A549 (cell line): Measurements from ENCODE around the gene USP49. TPM values are rescaled to one million over a fixed set of nuclear protein-coding genes. Genes with fewer than 3 reads are reported as not detected.

Experiments
- ATAC-seq, 2 experiments: fragments of 200-7000 bp in 1 of 2; fragments of >200 bp in 1 of 2; cut with Nextera tagmentation in 1 of 2; cut with Tn5 transposase in 1 of 2; 3 replicates each; pipeline versions ENCODE4 v1.8.0 to v1.9.1; 2018 to 2020; ENCODE audit warnings: mild to moderate bottlenecking in 1 of 2, moderate library complexity in 1 of 2
- CTCF ChIA-PET: fragments of 300-600 bp; sonication (Branson Sonifier 250); formaldehyde crosslinking; extraction: SDS; loops from one replicate; lab custom pipeline; 2021; ENCODE audit warnings: antibody characterized with exemption, inconsistent platforms; lab: Yijun Ruan, JAX
- POLR2A ChIA-PET: fragments of 350-600 bp; formaldehyde crosslinking; extraction: SDS; loops from one replicate; lab custom pipeline; 2021; ENCODE audit warnings: antibody characterized with exemption, inconsistent platforms; lab: Yijun Ruan, JAX
- DNase-seq, 2 experiments: peaks; one replicate each; pipeline versions ENCODE4 v3.0.0 to v3.0.0-alpha.2; 2011 to 2016; ENCODE audit warnings: low read depth in 1 of 2, low spot score in 1 of 2
- FAIRE-seq: peaks from 2 replicates; lab custom pipeline; 2011; peaks lifted over from hg19 to GRCh38; lab: Jason Lieb, UNC
- H3K27ac ChIP-seq, 2 experiments: fragments of >200 bp; sonication (Bioruptor Twin); formaldehyde crosslinking; 3 replicates each; pipeline ENCODE4 v1.5.1; 2016 to 2017
- H3K4me1 ChIP-seq: fragments of >200 bp; sonication (Bioruptor Twin); formaldehyde crosslinking; 3 replicates; pipeline ENCODE4 v1.6.1; 2016
- H3K4me2 ChIP-seq: fragments of >200 bp; sonication (Bioruptor Twin); formaldehyde crosslinking; 3 replicates; pipeline ENCODE4 v1.6.1; 2016
- H3K4me3 ChIP-seq: fragments of >200 bp; sonication (Bioruptor Twin); formaldehyde crosslinking; 3 replicates; pipeline ENCODE4 v1.5.1; 2016
- H3K9me3 ChIP-seq: fragments of >200 bp; sonication (Bioruptor Twin); formaldehyde crosslinking; 3 replicates; pipeline ENCODE4 v1.6.1; 2016
- BCL3 ChIP-seq: fragments of >200 bp; sonication (Bioruptor Twin); formaldehyde crosslinking; IDR thresholded peaks from 3 replicates; pipeline ENCODE4 v1.6.1; 2016
- BHLHE40 ChIP-seq: IDR thresholded peaks from 2 replicates; pipeline ENCODE4 v1.6.1; 2012; ENCODE audit warnings: low read depth, low read length, inconsistent platforms
- CBX2 ChIP-seq: fragments of 200-600 bp; sonication (generic); IDR thresholded peaks from 2 replicates; pipeline ENCODE4 v1.6.1; 2016; ENCODE audit warnings: low read depth, mild to moderate bottlenecking, borderline replicate concordance
- CBX8 ChIP-seq: fragments of 200-600 bp; sonication (generic); IDR thresholded peaks from 2 replicates; pipeline ENCODE4 v1.6.1; 2016
- EHF ChIP-seq: fragments of 250-450 bp; sonication (Bioruptor Pico); IDR thresholded peaks from 2 replicates; pipeline ENCODE4 v1.5.0; 2020; ENCODE audit warnings: mild to moderate bottlenecking
- EHMT2 ChIP-seq: fragments of 200-600 bp; sonication (generic); IDR thresholded peaks from 2 replicates; pipeline ENCODE4 v1.6.1; 2016; ENCODE audit warnings: antibody characterized with exemption, low read depth, mild to moderate bottlenecking, moderate library complexity
- ESRRA ChIP-seq: fragments of 150-350 bp; IDR thresholded peaks from 2 replicates; pipeline ENCODE4 v1.6.1; 2014; ENCODE audit warnings: mild to moderate bottlenecking, low read length, borderline replicate concordance
- FOSB ChIP-seq: fragments of 250-450 bp; sonication (Bioruptor Pico); IDR thresholded peaks from 2 replicates; pipeline ENCODE4 v1.5.0; 2020; ENCODE audit warnings: mild to moderate bottlenecking, moderate library complexity
- FOSL2 ChIP-seq, 2 experiments: fragments of 450-650 bp in 1 of 2; fragments of >200 bp in 1 of 2; sonication (Bioruptor Twin) in 1 of 2; formaldehyde crosslinking; IDR thresholded peaks; 2 replicates each; pipeline versions ENCODE4 v1.5.0 to v1.6.1; 2016 to 2020; ENCODE audit warnings: mild to moderate bottlenecking in 1 of 2, moderate library complexity in 1 of 2
- HDAC2 ChIP-seq: fragments of 200-600 bp; sonication (generic); IDR thresholded peaks from 2 replicates; pipeline ENCODE4 v1.6.1; 2016
- HEYL ChIP-seq: fragments of 250-450 bp; sonication (Bioruptor Pico); IDR thresholded peaks from 2 replicates; pipeline ENCODE4 v1.8.0; 2021; ENCODE audit warnings: mild to moderate bottlenecking, moderate library complexity
- HOXA7 ChIP-seq: fragments of 250-450 bp; sonication (Bioruptor Pico); IDR thresholded peaks from 2 replicates; pipeline ENCODE4 v1.5.0; 2020; ENCODE audit warnings: mild to moderate bottlenecking, moderate library complexity
- JUN ChIP-seq, 2 experiments: fragments of >200 bp; sonication (Bioruptor Twin); formaldehyde crosslinking; IDR thresholded peaks; 2 replicates in 1 of 2; 3 replicates in 1 of 2; pipeline ENCODE4 v1.6.1; 2016 to 2017
- JUNB ChIP-seq: fragments of >200 bp; sonication (Bioruptor Twin); formaldehyde crosslinking; IDR thresholded peaks from 2 replicates; pipeline ENCODE4 v1.6.1; 2016
- KDM1A ChIP-seq: fragments of 200-600 bp; sonication (generic); IDR thresholded peaks from 2 replicates; pipeline ENCODE4 v1.6.1; 2016; ENCODE audit warnings: low read depth, mild to moderate bottlenecking
- KDM5A ChIP-seq: fragments of 200-600 bp; sonication (generic); IDR thresholded peaks from 2 replicates; pipeline ENCODE4 v1.6.1; 2016; ENCODE audit warnings: antibody characterized with exemption, mild to moderate bottlenecking
- MYC ChIP-seq: IDR thresholded peaks from 2 replicates; pipeline ENCODE4 v1.6.1; 2012; ENCODE audit warnings: mild to moderate bottlenecking, inconsistent platforms, low read length, improper control_type of control experiment, borderline replicate concordance
- NPAS2 ChIP-seq: fragments of 250-450 bp; sonication (Bioruptor Pico); IDR thresholded peaks from 2 replicates; pipeline ENCODE4 v1.8.0; 2022; ENCODE audit warnings: mild to moderate bottlenecking, moderate library complexity, borderline replicate concordance
- PHF8 ChIP-seq: fragments of 200-600 bp; sonication (generic); IDR thresholded peaks from 2 replicates; pipeline ENCODE4 v1.6.1; 2016; ENCODE audit warnings: low read depth, mild to moderate bottlenecking, antibody characterized with exemption, moderate library complexity, borderline replicate concordance
- RAD21 ChIP-seq, 2 experiments: fragments of >200 bp in 1 of 2; sonication (Bioruptor Twin) in 1 of 2; formaldehyde crosslinking in 1 of 2; IDR thresholded peaks in 1 of 2; conservative IDR thresholded peaks in 1 of 2; 2 replicates in 1 of 2; 3 replicates in 1 of 2; pipeline ENCODE4 v1.6.1; 2012 to 2018; ENCODE audit warnings: inconsistent platforms in 1 of 2
- RFX5 ChIP-seq: fragments of 450-650 bp; IDR thresholded peaks from 2 replicates; pipeline ENCODE4 v1.7.1; 2014; ENCODE audit warnings: antibody characterized with exemption, mild to moderate bottlenecking, moderate library complexity
- SMC3 ChIP-seq: fragments of >200 bp; sonication (Bioruptor Twin); formaldehyde crosslinking; IDR thresholded peaks from 3 replicates; pipeline ENCODE4 v1.6.1; 2018; ENCODE audit warnings: inconsistent platforms
- USF2 ChIP-seq: fragments of 450-650 bp; IDR thresholded peaks from 2 replicates; pipeline ENCODE4 v1.6.1; 2014; ENCODE audit warnings: antibody characterized with exemption
- ZC3H11A ChIP-seq: fragments of 450-650 bp; IDR thresholded peaks from 2 replicates; pipeline ENCODE4 v1.6.1; 2014; ENCODE audit warnings: antibody characterized with exemption, mild to moderate bottlenecking
- ZFP36 ChIP-seq: fragments of 450-650 bp; IDR thresholded peaks from 2 replicates; pipeline ENCODE4 v1.6.1; 2014; ENCODE audit warnings: borderline replicate concordance; ENCODE audit not compliant: partially characterized antibody
- ZNF302 ChIP-seq: fragments of 250-450 bp; sonication (Bioruptor Pico); IDR thresholded peaks from 2 replicates; pipeline ENCODE4 v1.9.0; 2021; ENCODE audit warnings: inconsistent platforms, mild to moderate bottlenecking, moderate library complexity
- WGBS: methylation state at CpG from one replicate; pipeline ENCODE4 v1.1.6; 2017; ENCODE audit errors: missing lambda C conversion rate; 5-methylcytosine and 5-hydroxymethylcytosine counted together
- polyA plus RNA-seq, 4 experiments: library from polyadenylated mRNA; depleted of rRNA in 3 of 4; stranded (reverse); fragments of >200 nt; fragmentation: RNase III in 1 of 4; extraction: RNeasy Plus Mini Kit Qiagen cat#74134 plus additional on column Dnase treatment in 1 of 4; gene quantifications; 2 replicates in 3 of 4; 3 replicates in 1 of 4; pipeline ENCODE4 v1.2.3, GENCODE V29; 2011 to 2017
- TF ChIP-seq, protein P1 (sequence below): IDR thresholded peaks from 2 replicates; pipeline ENCODE4 v1.6.1; 2012; ENCODE audit warnings: low read depth, borderline replicate concordance
- TF ChIP-seq, protein P2 (sequence below): fragments of 150-350 bp; IDR thresholded peaks from 2 replicates; pipeline ENCODE4 v1.6.1; 2014; ENCODE audit warnings: low read depth, mild to moderate bottlenecking, low read length

The USP49 gene
- polyA plus RNA-seq, 2 of the 4 experiments (the other 2 are of a cell fraction), result 2.9 to 4.3 TPM

DNA sequence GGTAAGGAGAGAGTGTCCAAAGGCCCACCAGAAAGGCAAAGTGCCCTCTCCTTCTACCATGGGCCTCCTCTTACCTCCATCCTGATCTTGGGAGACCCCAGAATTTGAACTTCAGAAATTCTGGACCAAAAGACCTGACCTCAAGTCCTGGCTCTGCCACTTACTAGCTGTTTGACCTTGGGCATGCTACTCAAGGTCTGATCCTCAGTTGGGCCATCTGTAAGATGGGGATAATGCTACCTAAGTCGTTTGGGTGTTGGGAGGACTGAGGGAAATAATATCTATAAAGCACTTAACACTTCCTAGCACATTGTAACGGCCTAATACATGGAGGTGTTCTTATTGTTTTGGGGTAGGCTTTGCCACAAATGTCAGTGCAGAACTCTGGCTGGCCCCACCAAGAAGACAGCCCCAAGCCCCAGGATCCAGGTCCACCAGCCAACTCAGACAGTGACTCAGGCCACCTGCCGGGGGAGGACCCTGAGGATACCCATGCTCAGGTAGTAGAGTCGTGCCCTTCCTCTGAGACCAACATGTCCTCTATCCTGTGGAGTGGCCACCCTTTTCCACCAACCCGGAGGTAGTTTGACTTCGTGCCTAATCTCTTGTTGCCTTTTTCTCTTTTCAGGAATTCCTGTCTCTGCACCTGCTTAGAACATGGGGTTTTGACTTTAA, 111.9 kb downstream of the USP49 start:
- Histone ChIP-seq H3K27ac (no peak overlapping the region), H3K9me3 (no peaks in the 10 kb centered on the region), H3K4me3 (no peak overlapping the region), H3K4me1 (peaks cover 21% of the 10 kb centered on the region)
- no peak for FAIRE-seq
- POLR2A ChIA-PET, result interaction anchor here (1.2 kb wide), 1 partner anchor 267 kb away, joined by 3 read pairs; the partner anchor contains the start of gene TAF8
- DNase-seq, result no peak
- CTCF ChIA-PET, result interaction anchor here (0.7 to 8.9 kb wide), 6 partner anchors 8 to 431 kb away, joined by 3 to 111 read pairs (median 4); no protein-coding TSS in a partner anchor
- no peak for ATAC-seq
- WGBS, result 72% methylated on average over 6 of the region's 6 CpGs
- TF ChIP-seq EHMT2, result no peak
- no peak for TF ChIP-seq RFX5
- TF ChIP-seq ZNF302 (CRISPR knock-in tag), result no peak
- TF ChIP-seq JUN (IDR thresholded peaks at IDR 0.05), result no peak
- TF ChIP-seq FOSB, result no peak
- TF ChIP-seq CBX2, result no peak
- no peak for TF ChIP-seq EHF (CRISPR knock-in tag)
- TF ChIP-seq SMC3, result no peak
- no peak for TF ChIP-seq USF2
- TF ChIP-seq BHLHE40, result no peak
- TF ChIP-seq, protein P1, sequence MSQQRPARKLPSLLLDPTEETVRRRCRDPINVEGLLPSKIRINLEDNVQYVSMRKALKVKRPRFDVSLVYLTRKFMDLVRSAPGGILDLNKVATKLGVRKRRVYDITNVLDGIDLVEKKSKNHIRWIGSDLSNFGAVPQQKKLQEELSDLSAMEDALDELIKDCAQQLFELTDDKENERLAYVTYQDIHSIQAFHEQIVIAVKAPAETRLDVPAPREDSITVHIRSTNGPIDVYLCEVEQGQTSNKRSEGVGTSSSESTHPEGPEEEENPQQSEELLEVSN, result no peak
- no peak for TF ChIP-seq NPAS2
- TF ChIP-seq ZFP36, result no peak
- no peak for TF ChIP-seq CBX8
- no peak for TF ChIP-seq ESRRA
- TF ChIP-seq PHF8, result no peak
- no peak for TF ChIP-seq MYC
- TF ChIP-seq FOSL2 (IDR thresholded peaks at IDR 0.05), result no peak
- TF ChIP-seq FOSL2 (CRISPR knock-in tag; IDR thresholded peaks at IDR 0.05), result no peak
- no peak for TF ChIP-seq ZC3H11A
- no peak for TF ChIP-seq JUNB
- TF ChIP-seq, all 56 proteins: peak for 0
- no peak overlapping the region for H3K4me2 ChIP-seq

DNA sequence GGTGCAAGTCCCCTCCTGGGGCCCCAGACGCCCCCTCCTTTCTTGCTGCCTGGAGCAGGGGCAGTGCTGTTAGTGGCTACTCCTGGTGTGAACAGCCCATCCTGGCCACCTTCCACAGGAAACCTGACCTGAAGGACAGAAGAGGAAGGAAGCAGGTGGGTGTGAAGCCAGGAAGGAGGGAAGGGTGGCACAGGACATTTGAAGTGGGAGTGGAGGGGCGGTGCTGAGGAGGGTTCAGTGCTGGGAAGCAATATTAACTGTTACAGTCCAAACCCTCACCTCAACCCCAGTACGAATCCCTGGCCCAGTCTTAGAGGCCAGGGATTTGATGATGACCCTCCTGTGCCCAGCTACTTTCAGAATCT, 113.8 kb downstream of the USP49 start:
- TF ChIP-seq, protein P2, sequence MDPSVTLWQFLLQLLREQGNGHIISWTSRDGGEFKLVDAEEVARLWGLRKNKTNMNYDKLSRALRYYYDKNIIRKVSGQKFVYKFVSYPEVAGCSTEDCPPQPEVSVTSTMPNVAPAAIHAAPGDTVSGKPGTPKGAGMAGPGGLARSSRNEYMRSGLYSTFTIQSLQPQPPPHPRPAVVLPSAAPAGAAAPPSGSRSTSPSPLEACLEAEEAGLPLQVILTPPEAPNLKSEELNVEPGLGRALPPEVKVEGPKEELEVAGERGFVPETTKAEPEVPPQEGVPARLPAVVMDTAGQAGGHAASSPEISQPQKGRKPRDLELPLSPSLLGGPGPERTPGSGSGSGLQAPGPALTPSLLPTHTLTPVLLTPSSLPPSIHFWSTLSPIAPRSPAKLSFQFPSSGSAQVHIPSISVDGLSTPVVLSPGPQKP, result no peak
- TF ChIP-seq PHF8 (no peak), KDM1A (no peak), HOXA7 (no peak), KDM5A (no peak), HEYL (CRISPR knock-in tag) (no peak), ZNF302 (CRISPR knock-in tag) (no peak), RAD21 (conservative IDR thresholded peaks at IDR 0.05 in 1 of 2, IDR thresholded peaks at IDR 0.05 in 1 of 2) (no peak), BHLHE40 (no peak), ESRRA (no peak), BCL3 (no peak), HDAC2 (no peak)
- TF ChIP-seq, protein P1, result no peak
- TF ChIP-seq, all 56 proteins: peak for 0

More for the DNA sequence above, 113.8 kb downstream of the USP49 start:
- FAIRE-seq (no peak), DNase-seq (no peak), ATAC-seq (no peak; a peak in 1 of 6 replicates)
- ChIA-PET CTCF (interaction anchor here (1.3 to 8.9 kb wide), 4 partner anchors 75 to 263 kb away, joined by 4 to 111 read pairs (median 5); no protein-coding TSS in a partner anchor), POLR2A (interaction anchor here (1.4 kb wide), 1 partner anchor 48 kb away, joined by 5 read pairs; no protein-coding TSS in a partner anchor)
- Histone ChIP-seq H3K4me3 (peak overlapping the region; percentile 75), H3K4me1 (peaks cover 21% of the 10 kb centered on the region), H3K9me3 (no peaks in the 10 kb centered on the region), H3K4me2 (peak overlapping the region; percentile 99), H3K27ac (peak overlapping the region; percentile 86 to 89)
- WGBS, result 34% methylated on average over 3 of the region's 3 CpGs
